Ovary (tissue), 3 donors: ENCODE results near the gene EDC3.
"Not testable (repeated sequence)": the region's sequence is repeated elsewhere in the genome, so short reads cannot be mapped to it uniquely, and the experiment has no call there.

Source experiments
- CTCF ChIP-seq, 3 donors: fragments of 450-650 bp in 2 of 3; fragments of 200-600 bp in 1 of 3; IDR thresholded peaks; one replicate each; pipeline versions ENCODE4 v1.5.1 to v1.8.0; 2016 to 2022; ENCODE audit warnings: antibody characterized with exemption in 3 of 3, mild to moderate bottlenecking in 1 of 3
- EP300 ChIP-seq: sonication (generic); formaldehyde crosslinking; IDR thresholded peaks from one replicate; pipeline ENCODE4 v1.6.1; 2017; ENCODE audit warnings: antibody characterized with exemption
- POLR2A ChIP-seq: fragments of 450-650 bp; IDR thresholded peaks from one replicate; pipeline ENCODE4 v1.6.1; 2017; ENCODE audit warnings: antibody characterized with exemption, mild to moderate bottlenecking, moderate library complexity
- donor health status: DM: no; HTN: no; CAD: no.

DNA sequence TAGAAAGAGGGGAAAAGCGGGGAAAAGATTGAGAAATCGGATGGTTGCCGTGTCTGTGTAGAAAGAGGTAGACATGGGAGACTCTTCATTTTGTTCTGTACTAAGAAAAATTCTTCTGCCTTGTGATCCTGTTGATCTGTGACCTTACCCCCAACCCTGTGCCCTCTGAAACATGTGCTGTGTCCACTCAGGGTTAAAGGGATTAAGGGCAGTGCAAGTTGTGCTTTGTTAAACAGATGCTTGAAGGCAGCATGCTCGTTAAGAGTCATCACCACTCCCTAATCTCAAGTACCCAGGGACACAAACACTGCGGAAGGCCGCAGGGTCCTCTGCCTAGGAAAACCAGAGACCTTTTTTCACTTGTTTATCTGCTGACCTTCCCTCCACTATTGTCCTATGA is 33.5 kb upstream of the EDC3 start:
- TF ChIP-seq POLR2A; CTCF (IDR thresholded peaks at IDR 0.05); EP300: not testable (repeated sequence)
